Aortic smooth muscle cell (primary cell): Measurements from ENCODE around the gene CINP. TPM values are rescaled to one million over a fixed set of nuclear protein-coding genes. Genes with fewer than 3 reads are reported as not detected.

Experiments
- total RNA-seq: library from RNA; depleted of rRNA; stranded (reverse); fragments of >200 nt; gene quantifications from 2 replicates; pipeline ENCODE4 v1.2.3, GENCODE V29; 2014

CINP gene
- total RNA-seq = 51.0 and 55.3 TPM in 2 replicates

GRCh38 chr14:102362545-102363181, at the start of gene CINP, which contains the start of gene TECPR2:
Gene CINP, minus strand, starts transcription at chr14:102362890. Its CDS starts 39 bp downstream, at chr14:102362851.
Gene TECPR2, plus strand, starts transcription at chr14:102362941. Its CDS starts 13,781 bp downstream, at chr14:102376722.

GRCh38 chr14:102319351-102320032, 43.2 kb downstream of the CINP start, which contains the start of gene ZNF839:
Gene ZNF839, plus strand, starts transcription at chr14:102319746. Its CDS starts 20 bp downstream, at chr14:102319766.

GRCh38 chr14:102304611-102305506, 57.8 kb downstream of the CINP start, which contains the start of gene MOK:
Gene MOK, minus strand, starts transcription at chr14:102305164. Its CDS starts 196 bp downstream, at chr14:102304968.

Other genes with a start within 250 kb of the CINP start
- 14.6 and 17.0 TPM in 2 replicates for gene WDR20, start 223.0 kb downstream of the CINP start, total RNA-seq
- 7.0 and 7.6 TPM in 2 replicates for gene MOK, start 57.7 kb downstream of the CINP start, total RNA-seq
- 7.9 and 8.6 TPM in 2 replicates for gene ZNF839, start 43.1 kb downstream of the CINP start, total RNA-seq
- gene TECPR2, start 51 bp upstream of the CINP start, total RNA-seq = 9.1 and 12.4 TPM in 2 replicates
- 12.9 and 19.8 TPM in 2 replicates for gene ANKRD9, start 146.9 kb upstream of the CINP start, total RNA-seq
- 5.9 and 8.9 TPM in 2 replicates for gene RCOR1, start 229.8 kb upstream of the CINP start, total RNA-seq